Measurements from ENCODE around the gene ZNF532. TPM values are rescaled to one million over a fixed set of nuclear protein-coding genes. Genes with fewer than 3 reads are reported as not detected.

ZNF532 gene, protein sequence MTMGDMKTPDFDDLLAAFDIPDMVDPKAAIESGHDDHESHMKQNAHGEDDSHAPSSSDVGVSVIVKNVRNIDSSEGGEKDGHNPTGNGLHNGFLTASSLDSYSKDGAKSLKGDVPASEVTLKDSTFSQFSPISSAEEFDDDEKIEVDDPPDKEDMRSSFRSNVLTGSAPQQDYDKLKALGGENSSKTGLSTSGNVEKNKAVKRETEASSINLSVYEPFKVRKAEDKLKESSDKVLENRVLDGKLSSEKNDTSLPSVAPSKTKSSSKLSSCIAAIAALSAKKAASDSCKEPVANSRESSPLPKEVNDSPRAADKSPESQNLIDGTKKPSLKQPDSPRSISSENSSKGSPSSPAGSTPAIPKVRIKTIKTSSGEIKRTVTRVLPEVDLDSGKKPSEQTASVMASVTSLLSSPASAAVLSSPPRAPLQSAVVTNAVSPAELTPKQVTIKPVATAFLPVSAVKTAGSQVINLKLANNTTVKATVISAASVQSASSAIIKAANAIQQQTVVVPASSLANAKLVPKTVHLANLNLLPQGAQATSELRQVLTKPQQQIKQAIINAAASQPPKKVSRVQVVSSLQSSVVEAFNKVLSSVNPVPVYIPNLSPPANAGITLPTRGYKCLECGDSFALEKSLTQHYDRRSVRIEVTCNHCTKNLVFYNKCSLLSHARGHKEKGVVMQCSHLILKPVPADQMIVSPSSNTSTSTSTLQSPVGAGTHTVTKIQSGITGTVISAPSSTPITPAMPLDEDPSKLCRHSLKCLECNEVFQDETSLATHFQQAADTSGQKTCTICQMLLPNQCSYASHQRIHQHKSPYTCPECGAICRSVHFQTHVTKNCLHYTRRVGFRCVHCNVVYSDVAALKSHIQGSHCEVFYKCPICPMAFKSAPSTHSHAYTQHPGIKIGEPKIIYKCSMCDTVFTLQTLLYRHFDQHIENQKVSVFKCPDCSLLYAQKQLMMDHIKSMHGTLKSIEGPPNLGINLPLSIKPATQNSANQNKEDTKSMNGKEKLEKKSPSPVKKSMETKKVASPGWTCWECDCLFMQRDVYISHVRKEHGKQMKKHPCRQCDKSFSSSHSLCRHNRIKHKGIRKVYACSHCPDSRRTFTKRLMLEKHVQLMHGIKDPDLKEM (N-terminal part only)
- 17.2 to 25.2 TPM (median 21.4 TPM) in 5 replicates for total RNA-seq (2022; extraction: Qiagen RNA extraction; ENCODE audit: low read depth)

DNA sequence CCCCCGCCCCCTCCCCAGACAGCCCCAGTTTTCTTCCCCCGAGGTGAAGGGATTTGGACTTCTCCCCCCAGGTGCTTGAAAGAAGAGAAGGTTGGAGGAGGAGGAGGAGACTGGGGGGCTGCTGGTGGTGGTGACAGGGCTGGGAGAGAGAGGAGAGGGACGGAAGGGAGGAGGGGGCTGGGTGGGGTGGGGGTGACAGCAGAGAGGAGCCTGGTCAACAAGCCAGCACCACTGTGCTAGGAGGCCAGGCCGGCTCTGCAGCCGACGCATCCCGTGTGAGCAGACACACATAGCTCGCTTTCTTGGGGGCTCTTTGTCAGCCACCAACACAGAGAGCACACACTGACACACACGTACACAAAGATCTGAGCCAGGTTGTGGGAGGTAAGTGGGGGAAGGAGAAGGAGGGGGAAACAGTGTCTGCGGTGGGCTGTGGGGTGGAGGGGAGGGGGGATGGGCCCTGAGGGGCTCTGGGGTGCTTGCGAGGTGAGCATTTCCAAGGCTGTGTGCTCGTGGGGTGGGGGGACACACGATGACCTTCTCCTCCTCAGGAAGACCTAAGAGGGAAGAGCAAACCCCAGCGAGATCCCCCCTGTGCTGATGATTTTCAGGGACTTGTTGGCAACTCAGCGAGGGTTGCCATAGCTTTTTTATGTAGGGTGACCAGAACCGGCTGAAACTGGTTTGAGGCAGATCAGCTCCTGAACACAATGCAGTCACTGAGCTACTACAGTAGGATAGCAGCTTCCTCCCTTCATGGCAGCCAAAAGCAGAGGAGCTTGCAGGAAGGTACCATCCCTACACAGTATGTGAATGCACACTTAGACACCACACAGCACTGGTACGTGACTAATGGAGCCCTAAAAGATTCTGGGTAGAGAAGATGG is at the start of gene ZNF532:
Gene ZNF532, plus strand, starts transcription at position 732 of the 887 bp plus-strand sequence. CDS start 53,411 bp downstream, outside the sequence.

Other genes starting within 250 kb of the ZNF532 start
- gene ALPK2, start 235.8 kb upstream of the ZNF532 start, total RNA-seq (2022; extraction: Qiagen RNA extraction; ENCODE audit: low read depth), result 5.4 to 9.1 TPM (median 7.4 TPM) in 5 replicates
- 8.6 to 10.7 TPM (median 9.6 TPM) in 5 replicates for gene MALT1, start 193.4 kb upstream of the ZNF532 start, total RNA-seq (2022; extraction: Qiagen RNA extraction; ENCODE audit: low read depth)